PC-9 (cell line): ENCODE results near the gene STOX1.
"Not testable (repeated sequence)": the region's sequence is repeated elsewhere in the genome, so short reads cannot be mapped to it uniquely, and the experiment has no call there.

ENCODE experiments used
- EZH2 ChIP-seq: fragments of 200-600 bp; sonication (generic); IDR thresholded peaks from 2 replicates; pipeline ENCODE4 v1.8.0; 2017; ENCODE audit warnings: antibody characterized with exemption, low read depth
- TF ChIP-seq, protein P1 (sequence below): fragments of 200-600 bp; sonication (generic); conservative IDR thresholded peaks from 2 replicates; pipeline ENCODE4 v1.6.1; 2017; ENCODE audit warnings: mixed run types, antibody characterized with exemption, mild to moderate bottlenecking, moderate library complexity

DNA sequence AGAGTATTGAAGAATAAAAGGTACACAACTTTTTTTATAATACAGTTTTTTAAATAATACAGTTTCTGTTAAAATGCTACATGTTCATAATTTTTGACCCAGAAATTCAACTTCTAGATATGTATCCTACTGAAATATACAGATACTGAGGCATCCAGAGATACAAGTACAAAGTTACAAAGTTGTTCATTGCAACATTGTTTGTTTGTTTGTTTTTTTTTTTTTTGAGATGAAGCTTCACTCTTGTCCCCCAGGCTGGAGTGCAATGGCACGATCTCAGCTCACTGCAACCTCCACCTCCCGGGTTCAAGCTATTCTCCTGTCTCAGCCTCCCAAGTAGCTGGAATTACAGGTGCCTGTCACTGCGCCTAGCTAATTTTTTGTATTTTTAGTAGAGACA lies 105.5 kb downstream of the STOX1 start:
- TF ChIP-seq, protein P1, sequence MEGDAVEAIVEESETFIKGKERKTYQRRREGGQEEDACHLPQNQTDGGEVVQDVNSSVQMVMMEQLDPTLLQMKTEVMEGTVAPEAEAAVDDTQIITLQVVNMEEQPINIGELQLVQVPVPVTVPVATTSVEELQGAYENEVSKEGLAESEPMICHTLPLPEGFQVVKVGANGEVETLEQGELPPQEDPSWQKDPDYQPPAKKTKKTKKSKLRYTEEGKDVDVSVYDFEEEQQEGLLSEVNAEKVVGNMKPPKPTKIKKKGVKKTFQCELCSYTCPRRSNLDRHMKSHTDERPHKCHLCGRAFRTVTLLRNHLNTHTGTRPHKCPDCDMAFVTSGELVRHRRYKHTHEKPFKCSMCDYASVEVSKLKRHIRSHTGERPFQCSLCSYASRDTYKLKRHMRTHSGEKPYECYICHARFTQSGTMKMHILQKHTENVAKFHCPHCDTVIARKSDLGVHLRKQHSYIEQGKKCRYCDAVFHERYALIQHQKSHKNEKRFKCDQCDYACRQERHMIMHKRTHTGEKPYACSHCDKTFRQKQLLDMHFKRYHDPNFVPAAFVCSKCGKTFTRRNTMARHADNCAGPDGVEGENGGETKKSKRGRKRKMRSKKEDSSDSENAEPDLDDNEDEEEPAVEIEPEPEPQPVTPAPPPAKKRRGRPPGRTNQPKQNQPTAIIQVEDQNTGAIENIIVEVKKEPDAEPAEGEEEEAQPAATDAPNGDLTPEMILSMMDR: not testable (repeated sequence)
- TF ChIP-seq EZH2: not testable (repeated sequence)
